Choroid plexus epithelial cell (primary cell): Measurements from ENCODE around the gene PCSK9.
"Not testable (repeated sequence)": the region's sequence is repeated elsewhere in the genome, so short reads cannot be mapped to it uniquely, and the experiment has no call there.

ENCODE experiments used
- DNase-seq: peaks from one replicate; pipeline ENCODE4 v3.0.0-alpha.2; 2010; ENCODE audit warnings: low read depth
- H3K4me3 ChIP-seq: 2 replicates; pipeline ENCODE4 v1.5.1; 2011; ENCODE audit warnings: low read depth, mild to moderate bottlenecking, control low read depth, low read length, moderate library complexity
- CTCF ChIP-seq: conservative IDR thresholded peaks from 2 replicates; pipeline ENCODE4 v1.5.1; 2011; ENCODE audit warnings: low read depth, mild to moderate bottlenecking, control low read depth, inconsistent platforms, low read length, moderate library complexity

Gene PCSK9

DNA sequence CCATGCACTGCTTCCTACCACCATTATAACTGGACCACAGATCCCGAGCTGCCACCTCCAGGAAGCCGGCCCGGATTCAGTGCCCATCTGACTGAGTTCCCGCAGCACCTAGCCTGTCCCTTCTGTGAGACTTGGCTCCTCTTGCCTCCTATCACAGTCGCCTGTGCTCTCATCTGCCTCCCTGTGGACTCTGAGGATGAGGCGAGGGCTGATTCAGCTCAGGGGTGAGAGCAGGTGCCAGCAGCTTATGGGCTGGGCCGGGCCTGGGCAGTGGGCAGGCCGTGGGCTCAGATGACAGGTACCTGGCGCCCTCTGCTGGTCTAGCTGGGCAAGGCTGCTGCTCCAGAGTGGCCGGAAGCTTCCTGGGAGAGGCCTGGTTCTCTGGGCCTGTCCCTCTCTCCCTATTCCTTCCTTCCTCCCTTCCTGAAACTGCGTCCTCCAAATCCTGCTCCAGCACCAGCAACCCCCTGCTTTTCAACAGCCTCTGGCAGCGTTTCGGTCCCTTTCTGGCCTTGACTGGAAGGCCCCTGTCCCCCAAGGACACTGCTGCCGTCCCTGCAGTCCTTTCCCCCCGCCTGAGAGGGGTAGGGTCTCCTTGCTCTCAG is 17.3 kb upstream of the PCSK9 start:
- peak; percentile 91 for DNase-seq
- peak; percentile 92 for TF ChIP-seq CTCF
- no peak overlapping the region for H3K4me3 ChIP-seq

- not testable (repeated sequence) for H3K4me3 ChIP-seq, DNase-seq
Observed at GRCh38 chr1:55024163-55024562, 15.2 kb upstream of the PCSK9 start.

GRCh38 chr1:55026682-55027081 is 12.7 kb upstream of the PCSK9 start:
- not testable (repeated sequence) for H3K4me3 ChIP-seq, DNase-seq

GRCh38 chr1:55031098-55031497 is 8.2 kb upstream of the PCSK9 start:
- DNase-seq, H3K4me3 ChIP-seq: not testable (repeated sequence)

GRCh38 chr1:55033265-55033614 is 6.1 kb upstream of the PCSK9 start:
- no peak overlapping the region for H3K4me3 ChIP-seq
- no peak for DNase-seq
- TF ChIP-seq CTCF: no peak

DNA sequence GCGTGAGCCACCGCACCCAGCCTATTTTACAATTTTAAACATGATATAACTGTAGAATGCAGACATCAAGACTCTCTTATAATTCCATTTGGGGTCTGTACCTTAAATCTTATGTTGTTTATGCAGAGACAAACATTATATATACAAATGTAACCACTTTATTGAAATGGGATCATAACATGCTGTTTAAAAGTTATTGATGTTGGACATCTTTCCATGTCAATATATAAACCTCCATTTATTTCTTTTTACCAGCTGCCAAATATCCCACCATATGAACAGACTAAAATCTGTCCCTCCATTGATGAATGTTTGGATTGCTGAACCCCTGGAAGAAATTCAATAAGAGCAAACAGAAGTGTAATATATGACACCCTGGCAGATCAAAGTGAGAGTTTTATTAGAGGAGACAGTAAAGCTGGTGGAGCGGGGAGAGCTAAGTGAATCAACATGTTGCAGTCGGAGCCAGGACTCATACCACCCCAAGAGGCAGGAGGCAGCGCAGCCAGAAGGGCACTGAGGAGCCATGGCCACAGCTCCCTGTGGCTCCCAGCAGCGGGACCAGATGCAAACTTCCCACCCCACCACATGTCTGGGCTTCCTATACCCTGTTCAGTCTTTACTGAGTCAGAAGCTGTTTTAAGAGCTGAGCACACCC is 4.7 kb upstream of the PCSK9 start:
- no peak for TF ChIP-seq CTCF
- H3K4me3 ChIP-seq: no peak overlapping the region
- no peak for DNase-seq

DNA sequence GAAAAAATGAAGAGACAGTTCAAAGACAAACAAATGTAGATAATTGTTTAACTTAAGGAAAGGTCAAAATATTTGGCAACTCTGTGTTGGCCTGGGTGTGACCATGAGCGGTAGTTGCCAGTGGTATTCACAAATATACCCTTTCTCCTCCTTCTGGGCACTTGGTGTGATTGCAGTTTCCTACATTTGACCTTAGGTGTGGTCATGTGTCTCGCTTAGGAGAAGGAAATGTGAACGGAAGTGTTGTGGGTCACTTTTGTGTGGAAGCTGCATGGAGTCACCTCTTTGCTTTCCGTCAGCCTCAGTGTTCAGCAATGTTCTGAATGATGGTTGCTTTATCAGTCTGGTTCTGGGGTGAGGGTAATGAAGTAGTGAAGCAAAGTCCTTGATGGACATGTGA is 3.4 kb upstream of the PCSK9 start:
- TF ChIP-seq CTCF: no peak
- no peak for DNase-seq
- no peak overlapping the region for H3K4me3 ChIP-seq

DNA sequence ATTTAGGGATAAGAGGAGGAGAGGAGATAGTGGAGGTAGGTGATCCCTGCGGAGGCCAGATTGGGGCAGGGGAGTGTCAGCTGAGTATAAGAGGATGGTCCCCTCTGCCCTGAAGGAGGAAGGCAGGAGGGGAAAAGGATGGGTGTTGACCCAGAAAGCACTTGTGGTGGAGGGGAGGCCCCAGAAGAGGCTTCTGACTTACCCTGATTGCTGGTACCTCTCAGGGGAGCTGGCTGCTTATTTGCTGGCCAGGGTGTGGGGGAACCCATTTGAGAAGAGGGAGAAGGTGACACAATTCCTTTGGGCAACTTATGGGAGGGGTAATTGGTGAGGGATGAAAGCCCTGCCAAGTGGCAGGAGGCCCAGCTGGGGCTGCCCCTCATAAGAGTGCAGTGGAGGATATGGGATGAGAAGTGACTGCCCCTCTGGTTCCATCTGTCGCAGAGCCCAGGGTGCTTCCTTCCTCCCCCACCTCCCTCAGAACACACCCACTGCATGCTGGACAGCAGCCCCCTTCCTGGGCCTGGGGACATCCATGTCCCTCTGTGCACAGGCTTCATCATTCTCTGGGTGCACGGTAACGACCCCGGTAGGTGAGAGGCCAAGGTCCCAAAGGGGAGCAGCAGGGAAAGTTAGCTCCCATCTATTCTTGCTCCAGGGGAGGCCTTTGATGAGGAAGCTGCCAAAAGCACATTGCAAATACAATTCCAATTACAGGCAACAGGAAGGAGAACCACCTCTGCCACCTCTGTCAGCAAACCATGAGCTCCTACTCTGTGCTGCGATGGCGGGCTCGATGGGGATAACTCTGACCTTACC is 1.4 kb upstream of the PCSK9 start:
- no peak for TF ChIP-seq CTCF
- DNase-seq: no peak
- no peak overlapping the region for H3K4me3 ChIP-seq
